Liver (tissue), 3 donors: ENCODE data around the gene DPP6.

Experiments
- CTCF ChIP-seq: fragments of 150-350 bp; IDR thresholded peaks from 2 replicates; pipeline ENCODE4 v1.5.1; 2017; ENCODE audit warnings: improper control_type of control experiment, low read depth, low read length; ENCODE audit not compliant: missing input control
- EGR1 ChIP-seq, 2 donors: IDR thresholded peaks; 2 replicates each; pipeline ENCODE4 v1.6.1; 2016 to 2018; ENCODE audit warnings: antibody characterized with exemption in 2 of 2, low read depth in 2 of 2
- FOXA1 ChIP-seq: IDR thresholded peaks from 2 replicates; pipeline ENCODE4 v1.6.1; 2016; ENCODE audit warnings: antibody characterized with exemption
- GABPA ChIP-seq, 2 donors: IDR thresholded peaks in 1 of 2; conservative IDR thresholded peaks in 1 of 2; 2 replicates each; pipeline ENCODE4 v1.6.1; 2016; ENCODE audit warnings: antibody characterized with exemption in 2 of 2, mild to moderate bottlenecking in 1 of 2, moderate library complexity in 1 of 2
- MAX ChIP-seq: IDR thresholded peaks from 2 replicates; pipeline ENCODE4 v1.6.1; 2016; ENCODE audit warnings: antibody characterized with exemption
- NR2F2 ChIP-seq: IDR thresholded peaks from 2 replicates; pipeline ENCODE4 v1.6.1; 2016; ENCODE audit warnings: antibody characterized with exemption
- TAF1 ChIP-seq: conservative IDR thresholded peaks from 2 replicates; pipeline ENCODE4 v1.6.1; 2016; ENCODE audit warnings: antibody characterized with exemption, mild to moderate bottlenecking
- YY1 ChIP-seq: IDR thresholded peaks from 2 replicates; pipeline ENCODE4 v1.6.1; 2016; ENCODE audit warnings: antibody characterized with exemption, mild to moderate bottlenecking
- TF ChIP-seq, protein P1 (sequence below): IDR thresholded peaks from 2 replicates; pipeline ENCODE4 v1.6.1; 2016; ENCODE audit warnings: antibody characterized with exemption, mild to moderate bottlenecking
- donor health status: healthy.
- donor health status: healthy.

DNA sequence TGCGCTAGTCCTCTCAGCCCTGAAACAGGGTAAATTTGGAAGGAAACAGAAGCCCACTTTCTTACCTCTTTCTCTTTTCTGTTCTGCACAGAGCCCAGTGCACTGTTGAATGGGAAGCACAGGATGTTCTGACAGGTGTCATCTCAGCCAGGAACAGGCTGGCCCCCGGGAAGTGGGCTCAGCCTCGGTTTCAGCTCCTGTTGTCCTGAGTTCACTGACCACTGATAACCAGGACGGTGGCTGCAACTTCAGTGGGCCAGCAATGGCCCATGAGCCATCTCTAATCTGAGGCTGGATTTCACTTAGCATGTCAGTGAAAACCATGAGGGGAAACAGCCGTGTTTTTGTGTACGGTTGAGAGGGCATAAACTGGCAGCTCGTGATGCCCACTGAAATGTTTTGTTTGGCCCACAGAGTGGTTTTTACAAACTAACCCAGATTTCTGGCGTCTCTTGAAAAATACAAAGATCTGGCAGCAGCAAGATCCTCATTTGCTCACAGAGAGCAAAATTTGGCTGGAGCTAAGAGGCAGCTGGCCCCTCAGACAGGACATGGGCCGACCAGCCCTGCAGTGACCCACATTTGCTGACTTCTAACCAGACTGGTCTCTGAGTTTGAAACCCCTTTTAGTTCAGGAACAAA is 494.9 kb downstream of the DPP6 start:
- no peak for TF ChIP-seq MAX
- TF ChIP-seq, protein P1, sequence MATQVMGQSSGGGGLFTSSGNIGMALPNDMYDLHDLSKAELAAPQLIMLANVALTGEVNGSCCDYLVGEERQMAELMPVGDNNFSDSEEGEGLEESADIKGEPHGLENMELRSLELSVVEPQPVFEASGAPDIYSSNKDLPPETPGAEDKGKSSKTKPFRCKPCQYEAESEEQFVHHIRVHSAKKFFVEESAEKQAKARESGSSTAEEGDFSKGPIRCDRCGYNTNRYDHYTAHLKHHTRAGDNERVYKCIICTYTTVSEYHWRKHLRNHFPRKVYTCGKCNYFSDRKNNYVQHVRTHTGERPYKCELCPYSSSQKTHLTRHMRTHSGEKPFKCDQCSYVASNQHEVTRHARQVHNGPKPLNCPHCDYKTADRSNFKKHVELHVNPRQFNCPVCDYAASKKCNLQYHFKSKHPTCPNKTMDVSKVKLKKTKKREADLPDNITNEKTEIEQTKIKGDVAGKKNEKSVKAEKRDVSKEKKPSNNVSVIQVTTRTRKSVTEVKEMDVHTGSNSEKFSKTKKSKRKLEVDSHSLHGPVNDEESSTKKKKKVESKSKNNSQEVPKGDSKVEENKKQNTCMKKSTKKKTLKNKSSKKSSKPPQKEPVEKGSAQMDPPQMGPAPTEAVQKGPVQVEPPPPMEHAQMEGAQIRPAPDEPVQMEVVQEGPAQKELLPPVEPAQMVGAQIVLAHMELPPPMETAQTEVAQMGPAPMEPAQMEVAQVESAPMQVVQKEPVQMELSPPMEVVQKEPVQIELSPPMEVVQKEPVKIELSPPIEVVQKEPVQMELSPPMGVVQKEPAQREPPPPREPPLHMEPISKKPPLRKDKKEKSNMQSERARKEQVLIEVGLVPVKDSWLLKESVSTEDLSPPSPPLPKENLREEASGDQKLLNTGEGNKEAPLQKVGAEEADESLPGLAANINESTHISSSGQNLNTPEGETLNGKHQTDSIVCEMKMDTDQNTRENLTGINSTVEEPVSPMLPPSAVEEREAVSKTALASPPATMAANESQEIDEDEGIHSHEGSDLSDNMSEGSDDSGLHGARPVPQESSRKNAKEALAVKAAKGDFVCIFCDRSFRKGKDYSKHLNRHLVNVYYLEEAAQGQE, result no peak
- TF ChIP-seq TAF1, result no peak
- TF ChIP-seq CTCF, result no peak
- no peak for TF ChIP-seq FOXA1
- TF ChIP-seq YY1, result no peak
- TF ChIP-seq NR2F2, result no peak
- TF ChIP-seq GABPA (IDR thresholded peaks at IDR 0.05 in 1 of 2, conservative IDR thresholded peaks at IDR 0.05 in 1 of 2), result no peak
- TF ChIP-seq EGR1 (IDR thresholded peaks at IDR 0.05; ENCODE audit: low read depth in 2 of 2), result no peak
